COLO668 (cell line): ENCODE measurements around the gene STXBP3.
A peak's percentile ranks its signal among the peaks of the same experiment; 100 is the strongest.

Source experiments
- DNase-seq: peaks from one replicate; lab custom pipeline; 2025; ENCODE audit not compliant: unreplicated experiment; lab: John Stamatoyannopoulos, UW

The STXBP3 gene

DNA sequence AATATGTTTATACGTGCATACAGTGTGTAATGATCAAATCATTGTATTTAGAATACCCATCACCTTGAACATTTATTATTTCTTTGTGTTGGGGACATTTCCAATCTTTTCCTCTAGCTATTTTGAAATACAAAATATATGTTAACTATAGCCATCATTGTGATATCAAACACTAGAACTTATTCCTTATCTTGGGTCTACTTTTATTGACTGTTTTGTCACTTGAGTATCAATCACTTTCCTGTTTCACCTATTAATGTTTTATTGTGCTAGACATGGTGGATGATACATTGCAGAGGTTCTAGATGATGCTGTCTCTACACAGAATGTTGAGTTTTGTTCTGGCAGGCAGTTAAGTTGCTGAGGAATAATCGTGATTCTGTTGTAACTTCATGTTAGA lies 45.9 kb downstream of the STXBP3 start:
- DNase-seq = no peak

DNA sequence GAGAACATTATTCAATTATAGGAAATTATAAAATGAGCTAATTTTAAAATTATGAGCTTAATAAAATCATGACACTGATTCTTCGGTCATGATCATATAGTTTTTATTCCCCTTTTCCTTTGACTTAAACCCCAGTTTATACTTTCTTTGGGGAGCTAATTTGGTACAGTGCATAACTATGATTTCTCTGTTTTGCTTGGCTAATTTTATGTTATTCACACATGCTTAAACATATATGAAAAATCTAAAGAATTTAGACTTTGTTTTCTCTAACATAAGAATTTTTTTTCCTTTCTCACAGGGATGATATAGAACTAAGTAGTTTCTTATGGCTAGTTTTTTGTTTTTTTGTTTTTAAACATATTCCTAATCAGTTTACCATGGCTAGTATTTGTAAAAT lies 52.5 kb downstream of the STXBP3 start:
- DNase-seq = no peak

DNA sequence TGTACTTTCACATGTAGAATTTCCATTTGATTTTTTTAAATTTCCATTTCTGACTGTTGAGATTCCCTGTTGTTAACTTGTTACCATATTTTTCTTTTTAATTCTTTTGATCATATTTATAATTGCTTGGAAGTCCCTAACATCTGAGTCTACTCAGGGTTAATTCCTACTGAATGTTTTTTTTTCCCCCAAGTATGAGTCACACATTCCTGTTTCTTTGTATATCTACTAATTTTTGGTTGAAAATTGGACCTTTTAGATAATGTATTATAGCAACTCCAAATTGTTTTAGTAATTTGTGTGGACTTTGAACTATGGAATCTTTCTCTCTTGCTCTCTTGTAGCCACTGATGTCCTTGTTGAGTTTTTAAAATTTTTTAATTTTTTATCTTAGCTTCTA lies 54.6 kb downstream of the STXBP3 start:
- no peak for DNase-seq

DNA sequence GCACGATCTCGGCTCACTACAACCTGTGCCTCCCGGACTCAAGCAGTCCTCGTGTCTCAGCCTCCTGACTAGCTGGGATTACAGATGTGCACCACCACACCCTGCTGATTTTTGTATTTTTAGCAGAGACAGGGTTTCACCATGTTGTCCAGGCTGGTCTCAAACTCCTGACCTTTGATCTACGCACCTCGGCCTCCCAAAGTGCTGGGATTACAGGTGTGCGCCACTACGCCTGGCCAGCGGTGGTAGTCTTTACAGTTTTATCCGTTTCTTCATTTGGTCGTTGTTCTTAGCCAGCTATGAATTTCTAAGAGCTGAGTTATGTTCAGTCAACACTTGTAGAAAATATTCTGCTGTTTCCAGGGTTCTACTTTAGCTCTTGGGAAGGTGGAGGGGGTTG lies 57.1 kb downstream of the STXBP3 start:
- no peak for DNase-seq

DNA sequence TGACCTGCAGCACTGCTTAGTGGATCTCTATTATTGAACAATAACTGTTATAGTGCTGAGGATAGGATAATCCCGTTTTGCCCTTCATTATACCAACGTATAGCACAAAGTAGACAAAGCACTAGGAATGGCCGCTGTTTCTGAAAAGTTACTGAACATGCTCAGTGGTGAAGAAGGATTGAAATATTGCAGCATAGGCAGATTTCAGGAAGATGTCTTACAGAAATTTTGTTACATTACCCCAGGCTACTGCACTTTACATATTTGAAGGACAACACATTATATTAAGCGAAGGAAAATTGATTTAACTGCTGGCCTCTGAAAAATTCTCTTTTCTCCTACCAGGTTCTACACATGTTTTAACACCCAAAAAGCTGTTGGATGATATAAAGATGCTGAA lies 62.0 kb downstream of the STXBP3 start:
- no peak for DNase-seq

DNA sequence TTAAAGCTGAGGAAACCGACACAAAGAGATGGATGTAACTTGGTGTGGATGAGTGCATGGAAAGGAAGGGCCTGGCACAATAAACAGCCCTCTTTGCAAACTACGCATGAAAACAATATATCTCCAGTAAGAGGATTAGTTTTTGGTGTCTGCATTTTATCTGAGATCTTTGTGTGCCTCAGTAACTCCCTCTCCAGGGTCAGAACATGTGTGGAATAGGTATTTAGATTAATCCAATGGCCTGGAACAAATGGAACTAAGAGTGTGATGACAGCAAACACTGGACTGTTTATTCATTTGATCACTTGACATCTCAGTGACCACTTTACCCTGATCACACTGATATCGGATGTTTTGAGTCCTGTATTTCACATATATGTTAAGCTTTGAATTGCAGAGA lies 65.1 kb downstream of the STXBP3 start:
- no peak for DNase-seq

DNA sequence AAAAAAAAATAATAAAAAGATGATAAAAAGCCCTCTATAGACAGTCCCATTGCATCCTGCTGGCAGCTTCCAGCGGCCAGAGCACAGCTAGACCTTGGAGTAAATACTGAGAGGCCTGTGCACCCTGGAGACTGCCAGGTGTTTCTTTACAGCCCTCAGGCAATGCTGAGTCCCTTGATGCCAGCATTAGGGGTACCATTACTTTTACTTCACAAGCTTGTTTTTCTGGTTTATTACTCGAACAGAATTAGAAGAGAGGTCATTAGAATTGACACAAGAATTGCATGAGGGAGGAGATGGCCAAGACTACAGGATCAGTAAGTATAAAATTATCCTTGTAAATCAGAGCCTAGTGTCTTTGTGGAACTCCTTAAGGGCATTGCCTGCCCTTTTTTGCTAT lies 66.9 kb downstream of the STXBP3 start:
- no peak for DNase-seq

DNA sequence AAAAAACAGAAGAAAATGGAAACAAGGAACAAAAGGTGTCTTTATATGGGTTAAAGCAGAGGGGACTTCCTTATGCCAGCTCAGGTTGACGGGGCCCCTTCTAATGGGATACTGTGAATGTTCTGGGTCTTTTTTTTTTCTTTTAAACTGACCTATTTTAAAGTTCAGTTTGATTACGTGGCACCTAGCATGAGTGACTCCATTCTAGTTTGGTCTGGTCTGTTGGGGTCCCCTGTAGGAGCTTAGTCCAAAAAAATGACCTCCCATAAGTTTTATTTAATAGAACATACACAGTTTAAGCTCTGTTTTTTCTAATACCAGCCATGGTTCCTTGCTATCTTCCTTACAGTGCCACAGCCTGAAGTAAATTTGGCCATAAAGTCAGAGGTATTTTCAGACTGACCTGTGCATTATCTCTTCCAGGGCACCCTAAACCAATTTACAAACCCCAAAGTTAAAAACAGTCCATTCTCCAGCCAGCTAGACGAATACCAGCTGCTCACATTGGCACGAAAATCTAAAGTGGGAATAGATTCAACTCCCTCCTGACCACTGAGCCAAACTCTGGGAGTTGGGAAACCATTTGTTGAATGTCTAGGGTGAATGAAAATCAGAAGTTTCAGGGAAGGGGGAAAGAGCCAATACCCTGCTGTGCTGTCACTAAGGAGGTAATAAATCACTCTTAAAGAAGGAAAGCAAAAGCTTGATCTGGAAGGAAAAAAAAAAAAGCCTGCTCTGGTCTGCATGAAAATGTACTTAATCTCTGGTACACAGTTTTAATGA lies 68.1 kb downstream of the STXBP3 start:
- no peak for DNase-seq

DNA sequence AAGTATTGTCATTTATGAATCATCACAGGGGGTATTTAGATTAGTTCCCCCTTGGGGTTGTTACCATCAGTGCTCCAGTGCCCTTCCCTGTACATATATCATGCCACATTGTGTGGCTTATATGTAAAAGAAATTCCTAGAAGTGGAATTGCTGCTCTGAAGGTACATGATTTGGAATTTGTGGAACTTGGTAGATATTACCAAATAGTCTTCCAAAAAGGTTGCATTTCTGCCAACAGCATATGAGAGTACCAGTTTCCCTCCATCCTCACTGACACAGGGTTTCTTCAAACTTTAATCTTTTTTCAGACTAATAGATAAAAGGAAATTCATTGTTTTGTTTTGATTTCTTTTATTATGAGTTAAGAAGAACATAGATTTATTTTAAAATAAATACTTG lies 69.1 kb downstream of the STXBP3 start:
- DNase-seq = no peak

DNA sequence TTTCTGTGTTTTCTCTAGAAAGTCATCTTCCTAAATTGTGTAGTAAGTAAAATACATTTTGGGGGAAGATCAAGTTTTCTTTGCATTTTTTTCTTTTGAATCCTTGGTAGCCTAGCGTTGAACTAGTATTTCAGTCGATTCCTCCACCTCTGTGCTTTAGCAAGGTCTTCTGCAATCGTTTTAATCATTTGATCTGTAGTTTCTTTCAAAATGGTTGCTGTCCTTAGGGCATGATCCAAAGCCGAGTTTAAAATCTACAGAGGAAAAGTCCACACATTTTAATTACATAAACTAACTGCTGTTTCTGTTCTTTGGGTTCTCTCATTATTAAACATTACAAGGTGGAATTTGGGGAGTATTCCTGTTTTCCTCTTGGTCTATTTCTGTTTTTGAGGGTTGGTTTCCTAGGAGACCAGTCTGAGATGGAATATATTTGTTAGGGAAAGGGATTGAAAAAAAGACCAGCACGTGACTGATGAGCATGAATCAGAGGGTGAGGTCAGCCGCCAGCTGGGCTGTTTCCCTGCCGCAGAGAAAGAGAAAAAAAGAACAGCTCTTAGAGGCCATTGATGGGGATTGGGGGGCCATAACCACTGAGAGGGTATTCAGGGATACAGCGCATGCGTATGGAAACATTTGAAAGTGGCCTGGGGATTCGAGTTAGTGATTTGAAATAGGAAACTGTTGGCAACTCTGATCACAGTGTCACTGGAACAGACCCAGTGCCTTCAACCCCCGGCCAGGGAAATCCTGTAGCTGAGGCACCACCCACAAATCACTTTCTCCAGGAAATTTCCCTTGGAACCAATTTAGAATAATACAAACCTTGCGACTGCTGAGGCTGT lies 69.8 kb downstream of the STXBP3 start:
- peak; percentile 34 for DNase-seq

DNA sequence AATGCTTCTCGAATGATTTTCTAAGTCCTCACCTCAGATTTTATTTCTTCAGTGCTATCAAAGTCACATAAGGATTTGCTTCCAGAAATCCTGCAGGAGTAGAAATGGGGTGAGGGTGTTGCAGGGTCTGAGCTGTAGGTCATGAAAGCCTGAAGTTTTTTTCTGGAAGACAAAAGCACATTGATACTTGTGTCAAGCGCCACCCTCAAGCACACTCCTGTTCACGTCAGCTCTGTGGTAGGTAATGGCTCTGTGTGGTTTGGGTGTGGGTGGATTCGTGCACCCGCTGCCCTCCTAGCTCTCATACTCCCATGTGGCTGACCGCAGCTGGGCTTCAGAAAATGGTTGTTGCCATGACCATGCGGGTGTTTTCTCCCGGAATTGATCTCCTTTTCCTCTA lies 70.5 kb downstream of the STXBP3 start:
- no peak for DNase-seq

DNA sequence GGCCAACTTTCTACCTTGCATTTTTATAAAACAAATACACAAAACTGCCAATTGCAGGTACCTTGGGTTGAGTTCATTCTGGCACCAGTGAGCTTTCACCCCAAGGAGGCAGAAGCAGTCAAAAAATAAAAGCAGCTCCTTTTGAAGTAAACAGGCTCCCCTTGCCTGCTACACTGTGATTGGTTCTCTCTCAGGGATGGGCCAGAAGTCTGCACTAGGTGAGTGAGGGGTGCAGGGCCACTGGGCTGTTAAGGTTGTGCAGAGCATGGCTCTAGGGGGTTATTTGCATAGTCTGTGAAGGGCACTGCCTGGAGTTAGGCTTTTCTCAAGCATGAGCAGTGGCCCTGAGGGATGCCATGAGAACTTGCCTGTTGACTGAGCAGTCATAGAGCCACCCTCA lies 71.3 kb downstream of the STXBP3 start:
- DNase-seq = no peak

DNA sequence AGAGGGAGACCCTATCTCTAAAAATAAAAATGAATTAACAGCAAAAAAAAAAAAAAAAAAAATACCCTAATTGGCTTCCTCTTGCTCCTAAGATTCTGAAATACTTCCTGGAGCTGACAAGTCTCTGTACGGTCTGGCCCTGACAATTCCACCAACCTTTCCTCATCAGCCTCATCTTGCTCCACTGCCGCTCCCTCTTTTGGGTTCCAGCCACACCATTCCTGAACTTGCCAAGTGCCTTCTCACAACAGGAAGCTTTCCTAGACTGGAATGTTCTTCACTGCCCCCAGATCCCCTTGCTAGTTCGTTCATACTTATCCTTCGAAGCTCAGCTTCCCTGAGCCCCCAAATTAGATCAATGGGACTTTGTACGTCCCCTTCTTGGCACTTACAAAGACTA lies 73.4 kb downstream of the STXBP3 start:
- no peak for DNase-seq

DNA sequence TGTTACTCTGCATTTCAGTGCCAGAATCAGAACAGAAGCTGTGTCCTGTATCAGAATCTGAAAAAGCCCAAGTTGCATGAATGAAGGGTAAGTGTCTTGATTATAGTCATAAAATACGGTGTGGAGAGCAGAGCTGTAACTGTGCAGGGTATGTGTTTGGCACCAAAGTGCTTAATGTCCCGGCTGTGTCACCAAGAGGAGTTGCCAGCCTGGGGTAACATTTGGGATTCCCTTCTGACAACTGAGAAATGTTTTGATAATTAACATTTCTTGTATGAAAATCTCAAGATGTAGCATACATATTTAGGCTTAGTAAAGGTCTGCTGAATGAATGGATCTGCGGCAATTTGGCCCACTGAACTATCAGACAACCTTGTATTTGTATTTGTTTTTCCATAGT lies 77.2 kb downstream of the STXBP3 start:
- DNase-seq = no peak

DNA sequence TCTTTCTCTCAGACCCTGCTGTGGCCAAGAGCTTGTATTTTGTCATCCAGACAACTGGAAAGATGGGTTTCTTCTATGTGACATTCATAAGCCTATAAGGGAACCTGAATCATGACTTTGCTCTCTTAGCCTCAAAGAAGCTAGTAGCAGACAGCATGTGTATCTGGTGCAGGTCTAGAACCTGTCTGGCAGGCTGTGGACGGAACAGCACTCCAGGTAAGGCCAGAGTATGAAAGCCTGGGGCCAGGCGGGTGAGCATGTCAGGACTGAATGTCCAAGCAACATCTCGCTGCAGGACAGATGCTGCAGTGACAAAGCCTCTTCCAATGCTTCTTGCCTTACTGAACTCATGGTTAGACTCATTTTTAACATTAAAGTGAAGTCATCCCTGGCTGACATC lies 77.6 kb downstream of the STXBP3 start:
- DNase-seq = no peak

DNA sequence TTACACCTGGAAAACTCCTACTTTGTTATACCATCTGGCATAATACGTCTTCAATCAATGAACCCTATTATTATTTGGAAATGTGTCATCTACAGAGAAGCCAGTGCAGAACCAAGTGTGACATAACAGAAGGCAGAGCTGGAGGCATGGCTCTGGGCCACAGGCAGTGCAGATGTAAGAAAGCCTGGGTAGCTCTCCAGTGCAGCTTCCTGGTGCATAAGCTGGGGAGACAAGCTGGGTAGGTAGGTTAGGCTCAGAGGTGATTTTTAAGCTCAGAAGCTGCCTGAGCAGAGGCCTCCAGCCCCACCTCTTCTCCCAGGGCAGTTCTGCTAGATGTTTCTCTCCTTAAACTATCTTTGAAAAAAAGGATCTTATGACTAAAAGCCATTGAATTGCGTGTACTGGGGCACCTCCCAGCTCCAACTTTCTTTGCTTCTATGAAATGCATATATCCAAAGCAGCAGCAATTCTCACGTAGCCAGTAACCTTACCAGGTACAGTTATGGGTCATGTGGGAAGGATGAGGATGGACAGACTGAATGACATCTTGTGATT lies 79.7 kb downstream of the STXBP3 start:
- no peak for DNase-seq

DNA sequence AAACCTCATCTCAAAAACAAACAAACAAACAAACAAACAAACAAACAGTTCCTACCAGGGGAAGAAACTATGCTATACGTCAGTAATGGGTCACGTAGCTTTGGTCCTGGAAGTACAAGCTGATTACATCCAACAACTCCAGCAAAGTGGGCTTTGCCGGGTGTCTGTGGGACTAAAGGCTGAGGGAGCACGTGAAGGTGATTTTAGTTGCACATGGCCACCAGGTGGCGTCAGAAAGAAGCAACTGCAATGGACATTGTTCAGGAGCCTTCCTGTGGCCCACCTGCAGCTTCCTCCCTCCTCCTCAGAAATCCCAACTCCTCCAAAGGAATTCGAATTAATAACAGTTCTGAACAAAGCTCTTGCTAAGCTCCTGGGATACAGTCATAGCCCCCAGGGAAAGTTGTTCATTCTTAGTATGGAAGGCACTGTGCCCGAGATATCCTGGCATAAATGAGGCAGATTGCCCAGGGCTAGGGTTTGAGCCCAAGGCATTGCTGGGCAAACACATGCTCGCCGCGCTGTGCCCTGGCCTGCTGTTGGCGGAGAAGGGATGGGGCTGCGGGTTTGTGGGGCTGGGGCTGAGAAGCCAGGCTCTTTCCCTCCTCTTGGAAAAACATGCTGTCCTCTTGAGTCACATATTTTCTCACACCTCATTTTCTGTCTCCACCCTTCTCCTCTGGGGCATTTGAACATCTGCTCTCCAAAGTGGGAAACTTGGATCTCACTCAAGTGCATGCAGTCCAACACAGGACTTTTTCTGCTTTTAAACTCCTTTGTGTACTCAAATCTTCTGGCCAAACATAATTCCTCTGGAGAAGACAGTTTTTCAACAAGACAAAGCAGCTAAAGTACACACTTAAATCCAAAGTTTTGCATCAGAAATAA lies 81.8 kb downstream of the STXBP3 start:
- peak; percentile 83 for DNase-seq

DNA sequence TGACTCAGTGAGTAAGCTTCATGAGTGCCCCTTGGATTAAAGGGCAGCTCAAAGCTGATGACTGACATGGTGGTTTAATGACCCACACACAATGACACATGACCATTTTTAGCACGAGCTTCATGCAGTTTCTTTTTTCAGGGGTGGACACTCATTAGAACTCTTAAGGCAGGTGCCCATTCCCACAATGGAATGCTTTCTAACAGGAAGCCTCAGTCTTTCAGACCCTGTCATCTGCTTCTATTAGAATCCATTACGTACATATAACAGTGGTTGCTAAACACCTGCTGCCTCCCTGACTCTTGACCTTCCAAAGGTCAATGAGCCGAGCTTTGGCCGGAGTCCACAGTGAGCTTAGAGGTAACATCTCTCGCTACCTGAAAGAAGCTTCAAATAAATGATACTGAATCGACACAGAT lies 83.0 kb downstream of the STXBP3 start:
- DNase-seq = peak; percentile 16

DNA sequence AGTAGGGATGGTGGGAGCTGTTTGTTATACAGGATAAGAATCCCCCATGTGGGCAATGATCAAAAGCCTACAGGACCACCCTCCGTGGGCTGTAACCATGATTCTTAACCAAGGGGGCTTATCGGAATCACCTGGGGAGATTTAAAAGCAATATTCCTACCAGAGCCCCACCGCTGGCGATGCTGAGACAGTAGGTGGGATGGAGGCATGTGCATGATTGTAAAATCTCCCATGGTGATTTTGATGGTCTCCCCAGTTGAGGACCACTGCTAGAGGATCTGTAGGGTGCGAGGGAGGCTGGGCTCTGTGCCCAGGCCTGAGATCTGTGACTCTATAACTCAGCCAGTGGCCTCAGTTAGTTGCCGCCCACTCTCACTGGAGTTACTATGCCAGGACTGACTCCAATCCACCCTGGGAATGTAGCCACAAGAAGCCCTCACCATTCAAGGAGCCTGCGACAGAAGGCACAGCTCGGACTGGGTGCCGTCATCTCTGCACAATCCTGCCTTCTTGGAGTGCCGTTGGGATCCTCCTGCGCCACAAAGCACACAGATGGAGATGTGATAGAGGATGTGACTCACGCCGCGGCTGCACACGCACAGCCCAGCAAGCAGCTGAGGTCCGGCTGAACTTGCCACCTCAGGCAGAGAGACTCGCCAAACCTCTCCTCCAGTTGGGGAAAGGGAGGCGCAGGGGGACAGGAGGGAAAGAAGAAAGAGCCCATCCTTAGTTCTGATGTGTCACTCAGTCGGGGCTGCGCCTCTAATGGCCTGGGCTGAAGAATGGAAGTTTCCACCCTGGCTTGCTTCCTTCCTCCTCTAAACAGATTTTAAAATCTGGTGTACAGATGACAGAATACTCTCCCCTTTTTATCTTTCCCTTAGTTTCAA lies 83.9 kb downstream of the STXBP3 start:
- peak; percentile 18 for DNase-seq

DNA sequence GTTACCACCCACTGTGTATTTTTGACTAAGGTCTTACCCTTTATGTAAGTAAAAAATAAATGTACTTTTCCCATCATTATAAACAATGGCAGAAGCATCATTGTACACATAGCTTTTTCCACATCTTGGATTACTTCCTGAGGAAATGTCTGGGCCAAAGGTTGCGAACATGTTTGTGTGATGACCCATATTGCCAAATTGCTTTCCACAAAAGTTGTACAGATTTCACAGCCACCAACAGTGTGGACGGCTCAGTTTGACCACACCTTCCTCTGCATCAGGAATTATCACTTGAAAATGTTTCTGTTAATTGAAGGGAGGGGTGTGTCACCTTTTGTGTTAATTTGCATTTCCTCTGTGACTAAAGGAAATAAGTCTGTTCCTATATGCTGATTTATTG lies 84.8 kb downstream of the STXBP3 start:
- DNase-seq = no peak
